ENCODE data around the gene CACNG8.

- no peak for TF ChIP-seq CTCF (IDR thresholded peaks at IDR 0.05 in 4 of 5, conservative IDR thresholded peaks at IDR 0.05 in 1 of 5)
- TF ChIP-seq POLR2A (IDR thresholded peaks at IDR 0.05): no peak
These were observed 10.8 kb upstream of the CACNG8 start for GRCh38 chr19:53951947-53952346.

All from gastrocnemius medialis (tissue), 4 donors.